GM06990 (cell line): ENCODE results near the gene CREBZF.
"Not testable (repeated sequence)": the region's sequence is repeated elsewhere in the genome, so short reads cannot be mapped to it uniquely, and the experiment has no call there.

Experiments
- DNase-seq: peaks from one replicate; pipeline ENCODE4 v3.0.0-alpha.2; 2011; ENCODE audit not compliant: insufficient read length; ENCODE audit errors: extremely low read depth
- H3K27me3 ChIP-seq: replicated peaks from 2 replicates; pipeline ENCODE4 v1.6.0; 2011; ENCODE audit warnings: low read length; ENCODE audit not compliant: control insufficient read depth, insufficient read depth
- H3K36me3 ChIP-seq: 2 replicates; pipeline ENCODE4 v1.5.1; 2011; ENCODE audit warnings: low read length; ENCODE audit not compliant: control insufficient read depth, insufficient read depth
- H3K4me3 ChIP-seq: replicated peaks from 2 replicates; pipeline ENCODE4 v1.5.1; 2011; ENCODE audit warnings: low read depth, mild to moderate bottlenecking, control low read depth, low read length
- CTCF ChIP-seq: IDR thresholded peaks from 2 replicates; pipeline ENCODE4 v1.5.1; 2011; ENCODE audit warnings: low read length, control low read depth, mild to moderate bottlenecking, inconsistent platforms; ENCODE audit not compliant: insufficient read depth, poor library complexity, severe bottlenecking

Gene CREBZF

GRCh38 chr11:85620256-85620655 lies 44.7 kb downstream of the CREBZF start:
- no peak for TF ChIP-seq CTCF
- Histone ChIP-seq H3K27me3 (no peaks in the 10 kb centered on the region), H3K4me3 (no peak overlapping the region), H3K36me3 (no peaks in the 10 kb centered on the region)
- DNase-seq: no peak

- Histone ChIP-seq H3K4me3 (no peak overlapping the region), H3K27me3 (no peaks in the 10 kb centered on the region), H3K36me3 (no peaks in the 10 kb centered on the region)
- no peak for DNase-seq
- no peak for TF ChIP-seq CTCF
These were observed 45.4 kb downstream of the CREBZF start for GRCh38 chr11:85619499-85619898.

- not testable (repeated sequence) for H3K4me3 ChIP-seq
These were observed 53.3 kb downstream of the CREBZF start for GRCh38 chr11:85611643-85612042.

More at GRCh38 chr11:85611643-85612042, 53.3 kb downstream of the CREBZF start:
- not testable (repeated sequence) for DNase-seq, H3K36me3 ChIP-seq, H3K27me3 ChIP-seq
